GM12873 (cell line): Measurements from ENCODE around the gene CACNA2D4.

Experiments used
- TF ChIP-seq, protein P1 (sequence below): IDR thresholded peaks from 2 replicates; pipeline ENCODE4 v1.5.1; 2012; ENCODE audit warnings: low read depth, mild to moderate bottlenecking, moderate library complexity, low read length, control low read depth; ENCODE audit not compliant: insufficient read depth; ENCODE audit errors: missing control alignments

CACNA2D4 gene

DNA sequence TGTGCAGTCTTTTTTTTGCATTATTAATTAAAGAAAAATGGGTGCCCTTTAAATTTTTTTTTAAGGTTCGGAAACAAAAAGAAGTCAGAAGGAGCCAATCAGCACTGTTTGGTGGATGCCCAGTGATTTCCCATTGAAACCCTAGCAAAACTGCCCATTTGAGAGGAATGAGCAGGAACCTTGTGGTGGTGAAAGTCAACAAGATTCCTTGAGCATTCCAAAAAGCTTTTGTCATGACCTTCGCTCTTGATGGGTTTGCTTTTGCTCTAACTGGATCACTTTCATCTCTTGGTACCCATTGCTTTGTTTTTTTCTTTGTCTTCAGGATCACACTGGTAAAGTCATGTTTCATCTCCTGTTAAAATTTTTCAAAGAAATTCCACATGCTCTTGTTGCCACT, 173.5 kb downstream of the CACNA2D4 start:
- TF ChIP-seq, protein P1, sequence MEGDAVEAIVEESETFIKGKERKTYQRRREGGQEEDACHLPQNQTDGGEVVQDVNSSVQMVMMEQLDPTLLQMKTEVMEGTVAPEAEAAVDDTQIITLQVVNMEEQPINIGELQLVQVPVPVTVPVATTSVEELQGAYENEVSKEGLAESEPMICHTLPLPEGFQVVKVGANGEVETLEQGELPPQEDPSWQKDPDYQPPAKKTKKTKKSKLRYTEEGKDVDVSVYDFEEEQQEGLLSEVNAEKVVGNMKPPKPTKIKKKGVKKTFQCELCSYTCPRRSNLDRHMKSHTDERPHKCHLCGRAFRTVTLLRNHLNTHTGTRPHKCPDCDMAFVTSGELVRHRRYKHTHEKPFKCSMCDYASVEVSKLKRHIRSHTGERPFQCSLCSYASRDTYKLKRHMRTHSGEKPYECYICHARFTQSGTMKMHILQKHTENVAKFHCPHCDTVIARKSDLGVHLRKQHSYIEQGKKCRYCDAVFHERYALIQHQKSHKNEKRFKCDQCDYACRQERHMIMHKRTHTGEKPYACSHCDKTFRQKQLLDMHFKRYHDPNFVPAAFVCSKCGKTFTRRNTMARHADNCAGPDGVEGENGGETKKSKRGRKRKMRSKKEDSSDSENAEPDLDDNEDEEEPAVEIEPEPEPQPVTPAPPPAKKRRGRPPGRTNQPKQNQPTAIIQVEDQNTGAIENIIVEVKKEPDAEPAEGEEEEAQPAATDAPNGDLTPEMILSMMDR, result no peak
